Globus pallidus (tissue), 1 donor: ENCODE results near the gene SPPL2B.
A peak's percentile ranks its signal among the peaks of the same experiment; 100 is the strongest.
"Not testable (repeated sequence)": the region's sequence is repeated elsewhere in the genome, so short reads cannot be mapped to it uniquely, and the experiment has no call there.

Experiments used
- DNase-seq: peaks from one replicate; pipeline ENCODE4 v3.0.0-alpha.2; 2015; ENCODE audit warnings: low spot score

SPPL2B gene

GRCh38 chr19:2380567-2380966, 52.1 kb downstream of the SPPL2B start:
- DNase-seq, result no peak

GRCh38 chr19:2381148-2381820, 52.8 kb downstream of the SPPL2B start:
- DNase-seq, result peak; percentile 99

- no peak for DNase-seq
Measured at GRCh38 chr19:2382530-2383222, 54.2 kb downstream of the SPPL2B start.

- no peak for DNase-seq
Measured at GRCh38 chr19:2385053-2385721, 56.7 kb downstream of the SPPL2B start.

GRCh38 chr19:2387367-2388288, 59.1 kb downstream of the SPPL2B start:
- DNase-seq, result no peak

- no peak for DNase-seq
Measured at GRCh38 chr19:2389594-2389993, 61.1 kb downstream of the SPPL2B start.

GRCh38 chr19:2391118-2391725, 62.7 kb downstream of the SPPL2B start:
- peak; percentile 72 for DNase-seq

- DNase-seq, result no peak
Measured at GRCh38 chr19:2392366-2392765, 63.9 kb downstream of the SPPL2B start.

- not testable (repeated sequence) for DNase-seq
Measured at GRCh38 chr19:2392899-2393298, 64.4 kb downstream of the SPPL2B start.

- DNase-seq, result no peak
Measured at GRCh38 chr19:2394054-2394441, 65.6 kb downstream of the SPPL2B start.

GRCh38 chr19:2394442-2395292, 66.2 kb downstream of the SPPL2B start:
- peak; percentile 26 for DNase-seq

GRCh38 chr19:2395293-2395829, 66.9 kb downstream of the SPPL2B start:
- not testable (repeated sequence) for DNase-seq

- not testable (repeated sequence) for DNase-seq
Measured at GRCh38 chr19:2397173-2397572, 68.7 kb downstream of the SPPL2B start.

- no peak for DNase-seq
Measured at GRCh38 chr19:2398735-2399305, 70.3 kb downstream of the SPPL2B start.

- no peak for DNase-seq
Measured at GRCh38 chr19:2399582-2399981, 71.1 kb downstream of the SPPL2B start.
